Stomach (tissue), 9 donors: ENCODE results near the gene MON1A. TPM values are rescaled to one million over a fixed set of nuclear protein-coding genes. Genes with fewer than 3 reads are reported as not detected.
A peak's percentile ranks its signal among the peaks of the same experiment; 100 is the strongest.

ENCODE experiments used
- DNase-seq, 2 donors: peaks; one replicate each; pipeline versions ENCODE4 v3.0.0 to v3.0.0-alpha.2; 2013 to 2019
- H3K27ac ChIP-seq, 5 donors: fragments of 200-600 bp in 4 of 5; sonication (generic) in 4 of 5; one replicate each; pipeline ENCODE4 v1.5.1; 2013 to 2019; ENCODE audit warnings: mild to moderate bottlenecking in 1 of 5, moderate library complexity in 1 of 5
- H3K27me3 ChIP-seq, 3 donors: fragments of 200-600 bp; sonication (generic); one replicate each; pipeline ENCODE4 v1.5.1; 2017 to 2019; ENCODE audit warnings: mixed run types in 1 of 3
- H3K36me3 ChIP-seq, 4 donors: fragments of 200-600 bp; sonication (generic); 1 replicate in 3 of 4; 2 replicates in 1 of 4; pipeline ENCODE4 v1.5.1; 2016 to 2019
- H3K4me1 ChIP-seq, 4 donors: fragments of 200-600 bp; sonication (generic); one replicate each; pipeline ENCODE4 v1.5.1; 2016 to 2019
- H3K4me3 ChIP-seq, 4 donors: fragments of 200-600 bp; sonication (generic) in 3 of 4; one replicate each; pipeline ENCODE4 v1.5.1; 2016 to 2019; ENCODE audit warnings: mild to moderate bottlenecking in 1 of 4
- H3K9me3 ChIP-seq, 4 donors: fragments of 200-600 bp; sonication (generic); one replicate each; pipeline ENCODE4 v1.5.1; 2016 to 2019
- EP300 ChIP-seq: sonication (generic); formaldehyde crosslinking; IDR thresholded peaks from one replicate; pipeline ENCODE4 v1.6.1; 2017; ENCODE audit warnings: antibody characterized with exemption
- POLR2A ChIP-seq, 4 donors: fragments of 450-650 bp; IDR thresholded peaks; one replicate each; pipeline ENCODE4 v1.6.1; 2016; ENCODE audit warnings: antibody characterized with exemption in 4 of 4, control low read depth in 2 of 4, mild to moderate bottlenecking in 1 of 4, moderate library complexity in 1 of 4
- POLR2AphosphoS5 ChIP-seq, 3 donors: sonication (generic); formaldehyde crosslinking; IDR thresholded peaks; one replicate each; pipeline ENCODE4 v1.6.1; 2016; ENCODE audit warnings: antibody characterized with exemption in 3 of 3
- WGBS, 5 donors: extraction: QIAGEN DNeasy Blood & Tissue Kit in 3 of 5; methylation state at CpG; one replicate each; pipeline versions ENCODE4 v1.1.5 to v1.1.7; 2013 to 2018; 5-methylcytosine and 5-hydroxymethylcytosine counted together
- intact Hi-C: fragments of 100-400 bp; cut with DNase I; formaldehyde crosslinking; loops from one replicate; pipeline ENCODE4 v1.15.1; 2023; ENCODE audit warnings: low total_unique reads
- polyA plus RNA-seq, 3 donors: library from polyadenylated mRNA; stranded (reverse); fragments of 200-250 nt; gene quantifications; one replicate each; pipeline ENCODE4 v1.2.3, GENCODE V29; 2013
- total RNA-seq, 5 donors: library from RNA; depleted of rRNA; stranded (reverse); fragments of >200 nt; gene quantifications; one replicate each; pipeline versions ENCODE4 v1.1.0 to v1.2.3, GENCODE V29; 2014 to 2016
- TF ChIP-seq, protein P1 (sequence below), 7 experiments: fragments of 450-650 bp in 4 of 7; fragments of 200-600 bp in 3 of 7; sonication (generic) in 3 of 7; IDR thresholded peaks; one replicate each; pipeline ENCODE4 v1.5.1; 2016 to 2019; ENCODE audit warnings: antibody characterized with exemption in 7 of 7, control low read depth in 2 of 7, mild to moderate bottlenecking in 1 of 7
- donor health status: healthy with polysubstance abuse.
- donor health status: Bipolar disorder and iron deficiency.
- donor health status: healthy.

The MON1A gene
- total and polyA plus RNA-seq, 8 donors = 3.9 to 33.8 (median 9.3) TPM

DNA sequence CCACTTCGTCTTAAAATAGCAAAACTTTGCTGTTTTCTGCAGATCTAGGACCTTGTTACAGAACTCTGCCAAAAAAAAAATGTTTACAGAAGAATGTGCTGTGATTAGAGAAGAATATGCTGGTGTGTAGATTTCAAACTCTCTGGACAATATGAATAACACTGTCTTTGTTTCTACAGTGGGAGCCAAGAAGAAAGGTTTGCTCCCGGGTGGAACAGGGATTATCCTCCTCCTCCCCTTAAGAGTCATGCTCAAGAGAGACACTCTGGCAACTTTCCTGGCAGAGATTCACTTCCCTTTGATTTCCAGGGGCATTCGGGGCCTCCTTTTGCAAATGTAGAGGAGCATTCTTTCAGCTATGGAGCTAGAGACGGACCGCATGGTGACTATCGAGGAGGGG is 37.7 kb upstream of the MON1A start:
- Histone ChIP-seq H3K27ac (peak overlapping the region in 1 of 5 donors; percentile 4), H3K4me1 (peaks cover 0 to 34% (median 22%) of the 10 kb centered on the region in 4 donors), H3K9me3 (no peaks in the 10 kb centered on the region), H3K27me3 (no peaks in the 10 kb centered on the region), H3K4me3 (no peak overlapping the region), H3K36me3 (peaks cover 3 to 60% (median 46%) of the 10 kb centered on the region in 4 donors)
- DNase-seq = no peak
- WGBS, 5 donors = 50 to 69% (median 63%) methylated on average over 6 of the region's 6 CpGs
- TF ChIP-seq, protein P1, sequence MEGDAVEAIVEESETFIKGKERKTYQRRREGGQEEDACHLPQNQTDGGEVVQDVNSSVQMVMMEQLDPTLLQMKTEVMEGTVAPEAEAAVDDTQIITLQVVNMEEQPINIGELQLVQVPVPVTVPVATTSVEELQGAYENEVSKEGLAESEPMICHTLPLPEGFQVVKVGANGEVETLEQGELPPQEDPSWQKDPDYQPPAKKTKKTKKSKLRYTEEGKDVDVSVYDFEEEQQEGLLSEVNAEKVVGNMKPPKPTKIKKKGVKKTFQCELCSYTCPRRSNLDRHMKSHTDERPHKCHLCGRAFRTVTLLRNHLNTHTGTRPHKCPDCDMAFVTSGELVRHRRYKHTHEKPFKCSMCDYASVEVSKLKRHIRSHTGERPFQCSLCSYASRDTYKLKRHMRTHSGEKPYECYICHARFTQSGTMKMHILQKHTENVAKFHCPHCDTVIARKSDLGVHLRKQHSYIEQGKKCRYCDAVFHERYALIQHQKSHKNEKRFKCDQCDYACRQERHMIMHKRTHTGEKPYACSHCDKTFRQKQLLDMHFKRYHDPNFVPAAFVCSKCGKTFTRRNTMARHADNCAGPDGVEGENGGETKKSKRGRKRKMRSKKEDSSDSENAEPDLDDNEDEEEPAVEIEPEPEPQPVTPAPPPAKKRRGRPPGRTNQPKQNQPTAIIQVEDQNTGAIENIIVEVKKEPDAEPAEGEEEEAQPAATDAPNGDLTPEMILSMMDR (IDR thresholded peaks at IDR 0.05) = no peak
- no peak for TF ChIP-seq POLR2AphosphoS5 (IDR thresholded peaks at IDR 0.05)
- TF ChIP-seq EP300 = no peak
- TF ChIP-seq POLR2A (IDR thresholded peaks at IDR 0.05) = no peak
- intact Hi-C loops = no loop called here

DNA sequence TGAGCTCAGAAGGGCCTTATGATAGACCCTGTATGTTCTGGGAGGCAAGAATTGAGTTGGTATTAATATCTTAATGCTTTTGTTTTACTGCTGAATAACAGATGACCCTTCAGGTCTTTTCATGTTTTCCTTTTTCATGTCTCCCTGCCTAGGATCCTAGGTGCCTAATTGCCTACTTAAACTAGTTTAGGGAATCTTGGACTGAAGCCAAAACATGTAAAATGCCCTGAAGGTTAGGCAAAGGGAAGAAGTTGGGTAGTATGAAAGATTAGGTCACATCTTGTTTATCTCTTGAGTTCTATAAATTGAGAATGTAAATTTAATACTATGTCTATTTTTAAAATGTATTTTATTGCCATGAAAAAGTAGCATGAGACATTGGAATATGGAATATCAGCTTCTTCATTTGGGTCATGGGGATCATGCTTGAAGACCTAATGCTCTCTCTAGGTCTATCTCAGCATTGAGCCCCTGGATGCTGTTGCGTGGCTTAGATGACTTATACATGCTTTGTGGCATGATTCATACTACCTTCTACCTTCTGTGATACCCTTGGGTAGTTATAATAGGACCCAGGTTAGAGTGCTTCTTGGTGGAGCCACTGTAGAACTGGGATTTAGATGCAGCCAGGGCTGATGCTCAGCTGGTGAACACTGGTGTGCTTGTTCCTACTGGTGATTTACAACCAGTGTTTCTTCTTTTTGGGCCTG is 36.8 kb upstream of the MON1A start:
- WGBS, 5 donors = 96 to 100% (median 100%) methylated on average over 1 of the region's 1 CpG
- Histone ChIP-seq H3K9me3 (no peaks in the 10 kb centered on the region), H3K4me1 (peaks cover 0 to 36% (median 21%) of the 10 kb centered on the region in 4 donors), H3K36me3 (peaks cover 0 to 55% (median 40%) of the 10 kb centered on the region in 4 donors), H3K27ac (no peak overlapping the region), H3K4me3 (no peak overlapping the region), H3K27me3 (no peaks in the 10 kb centered on the region)
- TF ChIP-seq, protein P1 (IDR thresholded peaks at IDR 0.05) = no peak
- TF ChIP-seq POLR2A (IDR thresholded peaks at IDR 0.05) (no peak), POLR2AphosphoS5 (IDR thresholded peaks at IDR 0.05) (no peak), EP300 (no peak)
- intact Hi-C loops = no loop called here
- DNase-seq = no peak

DNA sequence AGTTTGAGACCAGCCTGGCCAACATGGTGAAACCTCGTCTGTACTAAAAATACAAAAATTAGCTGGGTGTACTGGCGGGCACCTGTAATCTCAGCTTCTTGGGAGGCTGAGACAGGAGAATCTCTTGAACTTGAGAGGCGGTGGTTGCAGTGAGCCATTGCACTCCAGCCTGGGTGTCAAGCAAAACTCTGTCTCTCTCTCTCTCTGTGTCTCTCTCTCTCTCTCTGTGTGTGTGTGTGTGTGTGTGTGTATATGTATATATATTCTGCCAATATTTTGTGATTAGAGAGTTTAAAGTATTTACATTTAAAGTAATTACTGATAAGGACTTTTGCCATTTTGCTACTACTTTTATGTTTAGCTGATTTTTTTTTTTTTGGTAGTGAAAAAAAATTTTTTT is 26.0 kb upstream of the MON1A start:
- Histone ChIP-seq H3K27ac (no peak overlapping the region), H3K9me3 (no peaks in the 10 kb centered on the region), H3K36me3 (no peaks in the 10 kb centered on the region), H3K27me3 (no peaks in the 10 kb centered on the region), H3K4me3 (no peak overlapping the region), H3K4me1 (peaks cover 0 to 66% (median 21%) of the 10 kb centered on the region in 4 donors)
- DNase-seq = no peak
- intact Hi-C loops = no loop called here
- 29 to 70% (median 63%) methylated on average over 3 of the region's 3 CpGs for WGBS, 5 donors
- no peak for TF ChIP-seq POLR2A (IDR thresholded peaks at IDR 0.05)
- TF ChIP-seq, protein P1 (IDR thresholded peaks at IDR 0.05) = no peak
- TF ChIP-seq EP300 = no peak
- no peak for TF ChIP-seq POLR2AphosphoS5 (IDR thresholded peaks at IDR 0.05)

DNA sequence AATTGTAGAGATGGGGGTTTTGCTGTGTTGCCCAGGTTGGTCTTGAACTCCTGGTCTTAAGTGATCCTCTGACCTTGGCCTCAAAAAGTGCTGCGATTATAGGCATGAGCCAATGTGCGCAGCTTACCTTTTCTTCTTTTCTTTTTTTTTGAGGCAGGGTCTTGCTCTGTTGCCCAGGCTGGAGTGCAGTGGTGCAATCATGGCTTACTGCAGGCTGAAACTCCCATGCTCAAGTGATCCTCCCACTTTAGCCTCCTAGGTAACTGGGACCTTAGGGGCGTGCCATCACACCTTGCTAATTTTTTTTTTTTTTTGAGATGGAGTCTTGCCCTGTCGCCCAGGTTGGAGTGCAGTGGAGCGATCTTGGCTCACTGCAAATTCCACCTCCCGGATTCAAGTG is 23.3 kb upstream of the MON1A start:
- TF ChIP-seq, protein P1 (IDR thresholded peaks at IDR 0.05) = no peak
- TF ChIP-seq EP300 = no peak
- no peak for TF ChIP-seq POLR2A (IDR thresholded peaks at IDR 0.05)
- TF ChIP-seq POLR2AphosphoS5 (IDR thresholded peaks at IDR 0.05) = no peak
- WGBS, 5 donors = 91 to 96% (median 94%) methylated on average over 6 of the region's 6 CpGs

More for the DNA sequence above, 23.3 kb upstream of the MON1A start:
- H3K4me1 ChIP-seq = peaks cover 7 to 60% (median 28%) of the 10 kb centered on the region in 4 donors
- no peak for DNase-seq
- intact Hi-C loops = no loop called here
- no peaks in the 10 kb centered on the region for H3K36me3 ChIP-seq
- no peak overlapping the region for H3K4me3 ChIP-seq
- H3K27ac ChIP-seq = no peak overlapping the region
- H3K27me3 ChIP-seq = no peaks in the 10 kb centered on the region
- no peaks in the 10 kb centered on the region for H3K9me3 ChIP-seq
